ENCODE results near the gene CAND2.

CAND2 gene

GRCh38 chr3:12754313-12754712, 42.2 kb upstream of the CAND2 start:
- no peak for TF ChIP-seq TEAD4 (IDR thresholded peaks at IDR 0.05)
- TF ChIP-seq EGR1 (IDR thresholded peaks at IDR 0.05): no peak
- no peak for TF ChIP-seq NFIC (IDR thresholded peaks at IDR 0.05)
- no peak for TF ChIP-seq YY1 (IDR thresholded peaks at IDR 0.05; ENCODE audit: low read depth)
- TF ChIP-seq CEBPB (IDR thresholded peaks at IDR 0.05): no peak
- no peak for TF ChIP-seq TAF1 (IDR thresholded peaks at IDR 0.05; ENCODE audit: low read depth)
- no peak for TF ChIP-seq EP300 (IDR thresholded peaks at IDR 0.05; ENCODE audit: borderline replicate concordance)
- no peak for TF ChIP-seq FOXM1 (IDR thresholded peaks at IDR 0.05; ENCODE audit: borderline replicate concordance, low read depth)
- TF ChIP-seq MAX (IDR thresholded peaks at IDR 0.05): no peak
- TF ChIP-seq RAD21 (IDR thresholded peaks at IDR 0.05; ENCODE audit: low read depth): no peak
- no peak for TF ChIP-seq REST (IDR thresholded peaks at IDR 0.05; ENCODE audit: low read depth)

- no peak for TF ChIP-seq CEBPB (IDR thresholded peaks at IDR 0.05)
- TF ChIP-seq EP300 (IDR thresholded peaks at IDR 0.05; ENCODE audit: borderline replicate concordance): no peak
- TF ChIP-seq FOXM1 (IDR thresholded peaks at IDR 0.05; ENCODE audit: borderline replicate concordance, low read depth): no peak
- no peak for TF ChIP-seq CREB1 (IDR thresholded peaks at IDR 0.05; ENCODE audit: low read depth)
- no peak for TF ChIP-seq TAF1 (IDR thresholded peaks at IDR 0.05; ENCODE audit: low read depth)
- TF ChIP-seq EGR1 (IDR thresholded peaks at IDR 0.05): no peak
- TF ChIP-seq TEAD4 (IDR thresholded peaks at IDR 0.05): no peak
- no peak for TF ChIP-seq RAD21 (IDR thresholded peaks at IDR 0.05; ENCODE audit: low read depth)
- TF ChIP-seq MAX (IDR thresholded peaks at IDR 0.05): no peak
- TF ChIP-seq TCF12 (IDR thresholded peaks at IDR 0.05; ENCODE audit: low read depth): no peak
- TF ChIP-seq USF1 (IDR thresholded peaks at IDR 0.05): no peak
- no peak for TF ChIP-seq REST (IDR thresholded peaks at IDR 0.05; ENCODE audit: low read depth)
- TF ChIP-seq ZBTB7A (IDR thresholded peaks at IDR 0.05; ENCODE audit: low read depth): no peak
These were observed 40.7 kb upstream of the CAND2 start for GRCh38 chr3:12755754-12756153.

DNA sequence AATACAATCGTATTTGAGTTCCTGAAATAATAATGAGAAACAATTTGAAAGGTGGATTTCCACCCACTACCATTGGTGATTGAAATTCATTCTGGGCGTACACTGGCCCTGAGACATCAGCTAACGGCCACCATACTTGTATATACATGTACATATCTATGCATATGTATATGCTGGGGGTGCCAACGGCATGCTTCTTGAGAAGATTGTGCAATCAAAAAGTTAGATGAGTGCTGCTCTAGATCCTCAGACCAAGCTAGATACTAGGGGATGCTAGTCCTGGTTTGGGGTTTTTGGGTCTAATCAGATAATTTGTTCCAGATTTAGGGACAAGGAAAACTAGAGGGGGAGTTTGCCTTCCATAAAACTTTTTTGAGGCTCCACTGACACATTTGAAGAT, 40.3 kb upstream of the CAND2 start:
- TF ChIP-seq CEBPB (IDR thresholded peaks at IDR 0.05): 0 out of 2 replicates have a peak, but pooled peaks have one; percentile 12
- TF ChIP-seq TAF1 (IDR thresholded peaks at IDR 0.05; ENCODE audit: low read depth): no peak
- no peak for TF ChIP-seq USF1 (IDR thresholded peaks at IDR 0.05)
- TF ChIP-seq ZBTB7A (IDR thresholded peaks at IDR 0.05; ENCODE audit: low read depth): no peak
- no peak for TF ChIP-seq CREB1 (IDR thresholded peaks at IDR 0.05; ENCODE audit: low read depth)
- no peak for TF ChIP-seq NFIC (IDR thresholded peaks at IDR 0.05)

- TF ChIP-seq ZBTB7A (IDR thresholded peaks at IDR 0.05; ENCODE audit: low read depth) (no peak), CREB1 (IDR thresholded peaks at IDR 0.05; ENCODE audit: low read depth) (no peak), TEAD4 (IDR thresholded peaks at IDR 0.05) (no peak), TAF1 (IDR thresholded peaks at IDR 0.05; ENCODE audit: low read depth) (no peak), FOXM1 (IDR thresholded peaks at IDR 0.05; ENCODE audit: borderline replicate concordance, low read depth) (no peak), REST (IDR thresholded peaks at IDR 0.05; ENCODE audit: low read depth) (no peak), EGR1 (IDR thresholded peaks at IDR 0.05) (no peak), MAX (IDR thresholded peaks at IDR 0.05) (no peak), EP300 (IDR thresholded peaks at IDR 0.05; ENCODE audit: borderline replicate concordance) (no peak)
These were observed 39.8 kb upstream of the CAND2 start for GRCh38 chr3:12756635-12757034.
